ES-I3 (cell line): Measurements from ENCODE around the gene MYO1B.

Source experiments
- H3K36me3 ChIP-seq: 2 replicates; pipeline ENCODE4 v1.6.1; 2013; ENCODE audit warnings: mild to moderate bottlenecking, low read length, control low read depth, moderate library complexity; ENCODE audit not compliant: insufficient read depth
- H3K4me1 ChIP-seq: 2 replicates; pipeline ENCODE4 v1.6.1; 2013; ENCODE audit warnings: mild to moderate bottlenecking, control low read depth, low read length; ENCODE audit not compliant: insufficient read depth
- H3K9ac ChIP-seq: 2 replicates; pipeline ENCODE4 v1.6.1; 2013; ENCODE audit warnings: low read depth, mild to moderate bottlenecking, low read length, moderate library complexity
- H3K9me3 ChIP-seq: 2 replicates; pipeline ENCODE4 v1.6.1; 2013; ENCODE audit warnings: mild to moderate bottlenecking, low read length, moderate library complexity; ENCODE audit not compliant: control insufficient read depth, insufficient read depth

MYO1B gene

DNA sequence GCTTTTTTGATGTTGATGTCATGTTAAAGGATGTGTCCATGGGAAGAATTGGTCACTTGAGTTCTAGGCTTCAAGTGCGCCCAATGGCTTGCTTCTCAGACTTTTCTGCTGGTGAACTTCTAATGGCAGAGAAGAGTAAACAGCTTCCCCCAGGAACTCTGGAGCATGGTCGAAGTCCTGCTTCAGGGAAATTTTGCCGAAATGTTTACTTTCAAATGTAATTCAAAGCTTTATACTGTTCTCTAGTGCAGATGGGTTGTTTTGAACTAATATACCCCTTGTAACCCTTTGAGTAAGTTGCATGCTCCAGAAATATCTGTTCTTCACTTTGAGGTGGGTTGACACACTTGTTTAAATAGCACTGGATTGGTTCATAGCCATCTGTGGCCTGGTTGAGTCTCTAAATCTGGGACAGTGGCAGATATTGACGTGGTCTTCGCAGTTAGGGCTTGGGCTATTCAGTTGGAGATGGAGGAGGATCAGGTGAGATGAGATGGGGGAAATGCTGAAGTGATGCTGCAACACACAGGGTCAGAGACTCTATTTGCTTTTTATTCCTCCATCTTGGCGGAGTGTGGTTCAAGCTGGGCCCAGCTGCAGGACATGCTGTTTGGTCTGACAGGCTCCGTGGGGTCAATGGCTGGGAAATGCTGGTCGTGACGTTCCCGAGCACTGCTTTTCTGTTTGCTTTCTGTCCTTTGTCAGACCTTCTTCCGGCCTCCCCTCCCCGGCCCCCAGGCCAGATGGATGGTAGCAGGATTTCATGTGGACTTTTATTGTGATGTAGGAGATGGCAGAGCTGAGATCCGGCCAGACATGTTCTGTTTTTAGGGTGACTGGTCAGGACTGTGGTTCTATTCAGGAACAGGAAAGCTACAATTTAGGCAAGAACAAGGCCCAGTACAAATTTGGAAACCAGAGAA lies 35.9 kb downstream of the MYO1B start:
- Histone ChIP-seq H3K4me1 (peaks cover 6% of the 10 kb centered on the region), H3K9ac (no peak overlapping the region), H3K36me3 (no peaks in the 10 kb centered on the region), H3K9me3 (no peaks in the 10 kb centered on the region)

DNA sequence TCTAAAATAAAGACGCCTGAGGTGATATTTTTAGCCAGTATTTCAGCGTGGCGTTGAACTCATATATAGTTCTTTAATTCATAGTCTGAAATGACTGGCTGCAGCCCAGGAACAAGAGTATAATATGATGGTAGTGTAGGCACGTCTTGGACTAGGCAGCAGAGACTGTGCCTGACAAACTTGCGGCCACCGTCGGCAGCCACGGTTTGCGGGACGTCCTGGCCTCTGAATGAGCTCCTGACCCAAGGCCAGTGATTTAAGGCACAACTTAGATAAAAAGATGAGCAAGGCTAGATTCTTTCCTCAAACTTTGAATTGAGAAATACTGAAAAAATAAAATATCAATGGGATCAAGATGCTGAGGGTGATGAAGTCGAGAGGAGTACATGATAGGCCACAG lies 40.0 kb downstream of the MYO1B start:
- no peak overlapping the region for H3K9ac ChIP-seq
- H3K4me1 ChIP-seq, result peaks cover under 1% of the 10 kb centered on the region; the same call in 1 of the 2 replicates
- H3K36me3 ChIP-seq, result no peaks in the 10 kb centered on the region
- no peaks in the 10 kb centered on the region for H3K9me3 ChIP-seq

DNA sequence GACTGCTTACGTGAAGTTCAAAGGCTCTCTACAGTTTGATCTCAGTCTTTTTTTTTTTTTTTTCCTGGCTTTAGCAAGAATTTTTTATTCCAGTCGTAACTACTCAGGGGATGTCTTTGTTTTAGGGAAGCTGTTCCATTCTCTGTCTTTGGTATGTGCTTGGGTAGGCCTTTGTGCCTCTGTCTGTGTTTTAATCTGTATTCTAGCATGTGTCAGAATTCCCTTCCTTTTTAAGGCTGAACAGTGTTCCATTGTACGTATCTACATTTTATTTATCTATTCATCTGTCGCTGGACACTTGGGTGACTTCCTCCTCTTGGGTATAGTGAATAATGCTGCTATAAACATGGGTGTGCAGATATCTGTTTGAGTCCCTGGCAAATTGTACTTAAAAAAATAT lies 42.6 kb downstream of the MYO1B start:
- Histone ChIP-seq H3K4me1 (peaks cover 8% of the 10 kb centered on the region; the same call in 1 of the 2 replicates), H3K9ac (no peak overlapping the region), H3K36me3 (no peaks in the 10 kb centered on the region), H3K9me3 (no peaks in the 10 kb centered on the region)

DNA sequence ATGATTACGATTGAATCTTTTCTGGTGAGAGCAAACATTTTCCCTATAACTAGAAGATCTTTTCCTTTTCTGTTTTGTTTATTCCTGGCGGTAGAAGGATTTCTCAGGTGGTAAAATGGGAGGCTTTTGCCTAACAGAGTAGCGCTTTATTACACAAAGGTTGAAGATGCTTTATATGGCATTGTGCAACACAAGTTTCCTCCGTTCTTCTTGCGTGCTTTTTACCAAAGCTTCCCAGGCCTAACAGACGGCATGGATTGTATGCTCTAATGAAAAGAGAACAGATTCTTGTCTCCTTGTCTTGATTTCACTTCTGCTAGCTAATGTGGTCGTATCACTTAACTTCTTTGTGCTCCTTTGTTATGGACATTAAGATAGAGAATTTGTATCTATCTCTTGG lies 43.8 kb downstream of the MYO1B start:
- Histone ChIP-seq H3K9me3 (no peaks in the 10 kb centered on the region), H3K4me1 (peaks cover 8% of the 10 kb centered on the region; the same call in 1 of the 2 replicates), H3K9ac (no peak overlapping the region), H3K36me3 (no peaks in the 10 kb centered on the region)

DNA sequence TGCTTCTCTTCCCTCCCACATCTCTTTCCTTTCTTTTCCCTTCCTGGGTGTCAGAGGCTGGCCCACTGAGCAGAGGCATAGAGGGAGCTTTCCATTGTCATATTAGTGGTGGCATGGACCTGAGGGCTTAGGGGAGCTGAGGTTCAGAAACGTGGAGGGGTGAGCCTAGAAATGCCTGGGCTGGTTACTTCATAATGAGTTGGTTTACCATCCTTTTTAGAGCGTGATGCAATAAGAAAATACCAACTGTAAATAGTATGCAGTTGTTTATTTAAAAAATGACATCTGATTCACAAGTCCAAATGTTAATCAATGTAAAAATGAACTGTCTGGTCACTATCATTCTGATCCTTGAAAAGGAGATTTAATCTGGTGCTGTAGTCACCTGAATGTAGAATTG lies 46.3 kb downstream of the MYO1B start:
- Histone ChIP-seq H3K4me1 (peaks cover 8% of the 10 kb centered on the region; the same call in 1 of the 2 replicates), H3K36me3 (no peaks in the 10 kb centered on the region), H3K9ac (no peak overlapping the region), H3K9me3 (no peaks in the 10 kb centered on the region)

DNA sequence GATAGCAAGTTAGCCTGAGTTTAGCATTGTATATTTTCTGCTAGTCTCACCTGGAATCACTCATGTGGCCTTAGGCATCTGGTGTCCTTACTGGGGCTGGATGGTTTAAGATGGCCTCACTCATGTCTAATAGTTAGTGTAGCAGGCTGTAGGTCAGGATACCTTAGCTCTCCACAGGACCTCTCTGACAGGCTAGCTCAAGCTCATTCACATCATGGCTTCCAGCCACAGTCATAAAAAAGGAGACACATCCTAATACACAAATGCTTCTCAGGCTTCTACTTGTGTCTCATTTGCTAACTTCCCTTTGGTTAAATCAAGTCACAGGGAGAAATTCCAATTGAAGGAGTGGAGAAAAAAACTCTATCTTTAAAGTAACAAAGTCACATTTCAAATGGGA lies 47.7 kb downstream of the MYO1B start:
- Histone ChIP-seq H3K9me3 (no peaks in the 10 kb centered on the region), H3K36me3 (no peaks in the 10 kb centered on the region), H3K9ac (no peak overlapping the region), H3K4me1 (peaks cover 8% of the 10 kb centered on the region; the same call in 1 of the 2 replicates)

DNA sequence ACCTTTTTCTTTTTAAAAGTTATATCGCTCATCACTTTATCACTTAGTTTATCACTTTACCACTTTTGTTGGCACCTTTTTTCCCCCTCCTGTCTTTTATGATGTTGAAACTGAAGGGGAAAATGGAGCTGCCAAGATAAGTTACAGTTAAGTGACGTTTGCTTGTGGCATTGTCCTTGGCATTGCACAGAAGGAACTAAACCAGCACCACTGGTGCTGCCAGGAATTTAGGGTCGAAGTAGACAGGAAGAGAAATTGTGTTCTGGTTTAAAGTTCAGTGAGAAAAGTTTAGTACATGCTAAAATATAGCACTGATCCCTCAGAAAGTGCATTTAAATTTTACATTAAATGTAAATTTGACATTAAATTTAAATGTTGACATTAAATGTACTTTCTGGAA lies 49.9 kb downstream of the MYO1B start:
- Histone ChIP-seq H3K9me3 (no peaks in the 10 kb centered on the region), H3K9ac (no peak overlapping the region), H3K36me3 (no peaks in the 10 kb centered on the region), H3K4me1 (peaks cover 8% of the 10 kb centered on the region; the same call in 1 of the 2 replicates)

DNA sequence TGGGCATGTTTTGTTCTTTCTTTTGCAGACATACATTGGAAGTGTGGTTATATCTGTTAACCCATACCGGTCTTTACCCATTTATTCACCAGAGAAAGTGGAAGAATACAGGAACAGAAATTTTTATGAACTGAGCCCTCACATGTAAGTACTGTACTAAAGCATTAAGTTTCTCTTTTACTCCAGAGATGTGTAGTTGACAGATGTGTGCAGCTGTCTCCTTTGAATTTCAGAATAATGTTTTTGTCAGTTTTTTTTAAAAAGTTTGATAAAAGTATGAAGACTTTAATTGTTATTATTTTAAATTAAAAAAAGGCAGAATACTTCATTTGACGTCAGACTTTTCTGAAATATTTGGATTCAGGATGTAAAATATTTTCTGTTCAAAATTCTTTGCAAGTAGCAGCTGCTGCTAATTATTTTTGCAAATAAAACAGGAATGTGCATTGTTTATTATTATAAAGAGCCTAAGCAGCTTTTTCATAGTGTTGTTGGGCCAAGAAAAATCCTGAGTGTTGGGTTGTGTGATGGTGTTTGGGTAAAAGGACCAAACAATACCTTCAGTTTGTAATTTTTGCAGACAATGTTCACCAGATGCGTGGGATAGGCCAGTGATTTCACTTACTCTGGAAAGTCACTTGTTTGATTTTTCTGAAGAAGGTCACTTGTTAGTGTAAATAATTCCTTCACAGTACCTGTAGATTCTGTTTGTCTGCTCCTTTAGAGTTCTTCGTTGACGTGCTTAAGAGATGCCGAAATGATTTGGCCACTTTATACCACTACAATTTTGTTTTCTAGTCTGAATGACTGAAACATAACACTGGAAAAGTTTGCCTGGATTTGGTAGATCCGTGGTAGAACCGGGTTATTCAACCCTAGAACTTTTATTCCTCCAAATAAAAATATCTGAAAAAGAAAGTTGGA lies 51.1 kb downstream of the MYO1B start:
- H3K9me3 ChIP-seq, result no peaks in the 10 kb centered on the region
- H3K36me3 ChIP-seq, result no peaks in the 10 kb centered on the region
- H3K9ac ChIP-seq, result no peak overlapping the region
- H3K4me1 ChIP-seq, result no peaks in the 10 kb centered on the region

DNA sequence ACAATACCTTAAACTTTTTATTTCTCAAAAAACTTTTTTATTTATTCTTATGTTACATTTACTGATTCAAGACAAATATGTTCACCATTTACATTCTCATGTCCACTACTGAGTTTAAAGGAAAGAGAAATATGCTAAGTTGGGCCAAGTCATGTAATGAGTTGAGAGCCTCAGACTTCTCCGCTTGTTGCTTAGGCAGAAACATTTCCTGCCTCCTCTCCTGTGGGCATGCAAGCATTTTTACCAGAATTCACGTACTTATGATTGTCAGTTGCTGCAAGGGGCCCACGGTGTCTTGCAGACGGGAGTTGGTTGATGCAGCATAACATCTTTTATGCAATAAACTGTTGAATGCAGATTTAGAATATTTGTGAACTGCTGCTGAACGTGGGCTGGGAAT lies 51.8 kb downstream of the MYO1B start:
- no peak overlapping the region for H3K9ac ChIP-seq
- no peaks in the 10 kb centered on the region for H3K4me1 ChIP-seq
- H3K9me3 ChIP-seq, result no peaks in the 10 kb centered on the region
- no peaks in the 10 kb centered on the region for H3K36me3 ChIP-seq

DNA sequence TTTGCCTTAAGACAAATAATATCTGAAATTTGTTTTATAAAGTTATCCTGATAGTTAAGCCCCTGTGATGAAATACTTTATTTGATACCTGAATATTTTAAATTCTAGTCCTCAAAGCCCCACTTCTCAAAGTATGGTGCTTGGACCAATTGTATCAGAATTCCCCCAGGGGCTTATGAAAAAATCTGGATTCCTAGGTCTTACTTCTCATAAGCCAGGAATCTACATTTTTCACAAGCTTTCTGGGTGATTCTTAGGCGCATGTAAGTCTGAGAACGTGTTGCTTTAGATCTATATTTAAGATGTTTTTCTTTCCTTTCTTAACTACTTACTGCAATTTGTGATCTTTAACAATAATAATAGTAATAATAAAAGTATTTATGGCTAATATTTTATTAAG lies 53.1 kb downstream of the MYO1B start:
- Histone ChIP-seq H3K9ac (no peak overlapping the region), H3K36me3 (no peaks in the 10 kb centered on the region), H3K9me3 (no peaks in the 10 kb centered on the region), H3K4me1 (no peaks in the 10 kb centered on the region)

DNA sequence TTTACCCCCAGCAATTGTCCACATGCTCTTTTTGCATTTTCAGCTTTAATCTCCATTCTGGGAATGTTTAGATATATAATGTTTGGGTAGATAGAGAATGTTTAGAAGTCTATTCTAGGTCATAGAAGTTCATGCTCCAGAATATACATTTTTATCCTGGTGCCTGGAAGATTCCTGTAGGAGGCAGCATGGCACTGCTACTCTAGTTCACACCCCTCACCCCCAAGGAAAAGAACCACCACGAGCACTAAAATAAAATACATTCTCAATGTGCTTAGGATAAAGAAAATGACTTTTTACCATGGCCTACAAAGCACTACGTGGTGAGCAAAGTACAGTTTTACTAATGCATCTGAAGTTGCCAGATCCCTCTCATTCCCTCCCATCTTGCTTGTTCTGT lies 53.8 kb downstream of the MYO1B start:
- Histone ChIP-seq H3K9ac (no peak overlapping the region), H3K4me1 (no peaks in the 10 kb centered on the region), H3K9me3 (no peaks in the 10 kb centered on the region), H3K36me3 (no peaks in the 10 kb centered on the region)

DNA sequence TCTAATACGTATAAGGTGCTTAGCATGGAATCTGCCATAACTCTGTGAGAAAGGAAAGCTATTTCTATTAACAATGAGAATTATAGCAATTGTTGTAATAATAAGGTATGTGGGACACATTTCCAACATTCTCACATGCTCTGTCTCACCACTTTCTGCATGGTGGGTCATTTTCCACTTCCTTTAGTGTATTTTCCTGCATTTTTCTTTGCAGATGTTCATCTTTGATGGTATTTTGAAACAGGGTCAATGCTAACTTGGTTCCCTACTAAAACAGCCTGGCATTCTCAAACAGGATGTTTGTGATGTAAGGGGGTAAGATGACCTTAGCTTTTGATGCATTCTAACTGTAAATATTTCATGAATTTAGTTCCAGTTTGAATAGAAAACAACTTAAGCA lies 54.7 kb downstream of the MYO1B start:
- H3K4me1 ChIP-seq, result no peaks in the 10 kb centered on the region
- no peaks in the 10 kb centered on the region for H3K9me3 ChIP-seq
- no peak overlapping the region for H3K9ac ChIP-seq
- no peaks in the 10 kb centered on the region for H3K36me3 ChIP-seq

DNA sequence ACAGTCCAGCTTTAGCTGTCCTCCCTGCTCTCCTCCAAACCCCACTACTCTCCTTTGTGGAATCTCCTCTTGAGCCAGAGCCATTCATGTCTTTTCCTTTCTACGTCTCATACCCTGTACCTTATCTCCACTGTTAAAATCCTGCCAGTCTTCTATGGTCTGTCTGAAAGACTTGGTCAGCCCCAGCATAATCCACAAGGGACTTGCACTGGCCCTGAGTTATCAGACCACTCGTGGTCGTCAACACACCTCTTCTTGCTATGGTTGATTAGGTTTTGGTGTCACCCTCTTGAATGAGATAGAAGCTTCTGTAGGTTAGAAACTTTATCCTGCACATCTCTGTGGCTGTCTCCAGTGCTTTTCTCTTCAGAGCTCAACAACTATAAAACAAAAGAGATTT lies 56.8 kb downstream of the MYO1B start:
- no peaks in the 10 kb centered on the region for H3K9me3 ChIP-seq
- H3K9ac ChIP-seq, result no peak overlapping the region
- H3K36me3 ChIP-seq, result no peaks in the 10 kb centered on the region
- H3K4me1 ChIP-seq, result no peaks in the 10 kb centered on the region

DNA sequence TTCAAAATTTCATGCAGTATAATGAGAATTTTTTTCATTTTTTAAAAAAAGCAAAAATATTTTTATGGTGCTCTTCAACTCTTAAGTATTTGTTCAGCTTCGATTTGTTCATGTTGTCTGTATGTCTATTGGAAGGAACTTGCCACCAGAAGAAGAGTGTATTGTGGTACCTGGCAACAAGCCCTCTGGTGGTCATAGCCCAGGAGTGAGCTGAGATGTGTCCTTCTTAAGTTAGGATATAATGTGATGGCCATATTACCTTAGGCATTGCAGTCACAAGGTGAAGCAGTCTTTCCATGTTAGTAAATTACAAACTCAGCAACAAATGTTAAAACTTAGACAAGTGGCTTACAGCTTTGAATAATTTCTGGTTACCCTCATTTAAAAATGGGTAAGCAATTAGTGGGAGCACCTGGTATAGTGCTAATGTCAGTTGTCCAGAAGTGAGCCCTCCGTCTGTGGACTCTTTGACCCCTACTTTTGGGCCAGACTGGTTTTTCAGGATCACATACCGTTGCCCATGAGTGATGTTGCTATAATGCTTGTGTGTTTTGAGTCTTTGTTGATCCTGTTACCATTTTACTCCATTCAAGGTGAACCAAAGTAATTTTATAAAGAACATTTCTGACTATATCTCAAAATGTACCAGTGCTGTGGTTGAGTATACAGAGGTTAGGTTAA lies 57.4 kb downstream of the MYO1B start:
- Histone ChIP-seq H3K9me3 (no peaks in the 10 kb centered on the region), H3K36me3 (no peaks in the 10 kb centered on the region), H3K4me1 (0 out of 2 replicates have a peak, but pooled peaks cover 2% of the 10 kb centered on the region), H3K9ac (no peak overlapping the region)
